ENCODE data around the gene ADARB1. TPM values are rescaled to one million over a fixed set of nuclear protein-coding genes. Genes with fewer than 3 reads are reported as not detected.

ADARB1 gene
- total RNA-seq, 1 experiment from 2014 or later = 15.8 TPM

DNA sequence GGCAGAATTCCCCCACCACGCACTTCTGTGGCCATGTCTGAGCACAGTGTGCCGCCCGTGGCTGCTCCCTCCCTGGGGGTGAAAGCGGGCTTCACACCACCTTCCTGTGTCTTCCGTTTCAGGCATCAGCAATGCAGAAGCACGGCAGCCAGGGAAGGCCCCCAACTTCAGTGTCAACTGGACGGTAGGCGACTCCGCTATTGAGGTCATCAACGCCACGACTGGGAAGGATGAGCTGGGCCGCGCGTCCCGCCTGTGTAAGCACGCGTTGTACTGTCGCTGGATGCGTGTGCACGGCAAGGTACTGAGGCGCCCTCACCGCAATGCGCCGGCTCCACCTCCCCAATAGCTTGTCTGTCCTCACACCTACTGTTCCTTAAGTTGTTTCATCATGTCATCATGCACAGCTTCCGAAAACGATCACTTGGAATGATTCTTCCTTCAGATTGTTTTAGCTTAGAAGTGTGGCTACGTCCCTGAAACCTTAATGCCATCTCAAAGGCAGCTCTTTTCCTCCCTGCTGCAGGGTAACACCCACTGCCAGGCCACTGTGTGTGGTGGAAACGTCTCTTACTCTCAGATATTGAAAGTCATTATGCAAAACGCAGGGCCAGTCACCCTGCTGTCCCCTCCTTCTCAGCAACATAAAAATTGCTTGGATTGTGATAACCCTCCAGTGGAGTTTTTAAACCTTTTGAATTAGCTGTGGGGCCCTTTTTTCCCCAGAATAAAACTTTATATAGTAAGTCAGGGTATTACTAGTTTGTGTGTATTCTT is 146.5 kb downstream of the ADARB1 start:
- Histone ChIP-seq H4K20me1 (ENCODE audit: control insufficient read depth, insufficient read depth, insufficient read length) (no peaks in the 10 kb centered on the region), H2BK5ac (ENCODE audit: insufficient read length, low read length) (no peak overlapping the region), H3K9ac (ENCODE audit: extremely low read depth, insufficient read length, low read length) (no peak overlapping the region), H4K8ac (replicated peaks; ENCODE audit: insufficient read length, low read depth, low read length) (no peak overlapping the region), H2AK5ac (ENCODE audit: insufficient read length, low read length) (no peak overlapping the region), H4K91ac (ENCODE audit: insufficient read length, low read depth, low read length) (no peak overlapping the region), H2BK120ac (ENCODE audit: low read depth, low read length, poor library complexity, severe bottlenecking) (no peak overlapping the region), H3K27ac (ENCODE audit: insufficient read length, low read depth, low read length) (no peak overlapping the region), H2BK12ac (ENCODE audit: insufficient read length, low read depth, low read length) (no peak overlapping the region), H3K4me1 (ENCODE audit: insufficient read depth, low read length) (peaks cover 3% of the 10 kb centered on the region; the same call in 1 of the 2 replicates), H4K5ac (ENCODE audit: insufficient read length, low read depth, low read length) (no peak overlapping the region), H3K14ac (ENCODE audit: insufficient read depth, low read length) (no peak overlapping the region; the same call in 1 of the 2 replicates), H3K18ac (ENCODE audit: insufficient read length, low read depth, low read length) (no peak overlapping the region), H3T11ph (ENCODE audit: low read length) (no peak overlapping the region), H2AFZ (ENCODE audit: low read length) (no peak overlapping the region), H2BK15ac (ENCODE audit: low read depth, low read length) (no peak overlapping the region), H3K56ac (ENCODE audit: insufficient read length, low read depth, low read length) (no peak overlapping the region), H2BK20ac (ENCODE audit: low read depth, low read length, poor library complexity, severe bottlenecking) (no peak overlapping the region), H3K79me1 (ENCODE audit: insufficient read depth, low read depth, low read length, poor library complexity, severe bottlenecking) (no peaks in the 10 kb centered on the region), H3K23me2 (ENCODE audit: insufficient read length, low read depth, low read length, poor library complexity, severe bottlenecking) (no peaks in the 10 kb centered on the region), H3K27me3 (ENCODE audit: insufficient read depth, low read length) (no peaks in the 10 kb centered on the region), H3K9me3 (ENCODE audit: control insufficient read depth, low read depth, low read length) (no peaks in the 10 kb centered on the region), H3K4ac (ENCODE audit: low read depth, low read length) (no peak overlapping the region), H3K4me2 (ENCODE audit: insufficient read depth, insufficient read length, low read length) (no peak overlapping the region), H3K23ac (ENCODE audit: insufficient read length, low read depth, low read length) (no peak overlapping the region), H3K79me2 (ENCODE audit: insufficient read depth, low read length) (no peaks in the 10 kb centered on the region)
- TF ChIP-seq, protein P1, sequence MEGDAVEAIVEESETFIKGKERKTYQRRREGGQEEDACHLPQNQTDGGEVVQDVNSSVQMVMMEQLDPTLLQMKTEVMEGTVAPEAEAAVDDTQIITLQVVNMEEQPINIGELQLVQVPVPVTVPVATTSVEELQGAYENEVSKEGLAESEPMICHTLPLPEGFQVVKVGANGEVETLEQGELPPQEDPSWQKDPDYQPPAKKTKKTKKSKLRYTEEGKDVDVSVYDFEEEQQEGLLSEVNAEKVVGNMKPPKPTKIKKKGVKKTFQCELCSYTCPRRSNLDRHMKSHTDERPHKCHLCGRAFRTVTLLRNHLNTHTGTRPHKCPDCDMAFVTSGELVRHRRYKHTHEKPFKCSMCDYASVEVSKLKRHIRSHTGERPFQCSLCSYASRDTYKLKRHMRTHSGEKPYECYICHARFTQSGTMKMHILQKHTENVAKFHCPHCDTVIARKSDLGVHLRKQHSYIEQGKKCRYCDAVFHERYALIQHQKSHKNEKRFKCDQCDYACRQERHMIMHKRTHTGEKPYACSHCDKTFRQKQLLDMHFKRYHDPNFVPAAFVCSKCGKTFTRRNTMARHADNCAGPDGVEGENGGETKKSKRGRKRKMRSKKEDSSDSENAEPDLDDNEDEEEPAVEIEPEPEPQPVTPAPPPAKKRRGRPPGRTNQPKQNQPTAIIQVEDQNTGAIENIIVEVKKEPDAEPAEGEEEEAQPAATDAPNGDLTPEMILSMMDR (conservative IDR thresholded peaks at IDR 0.05) = no peak
- WGBS (ENCODE audit: extremely low coverage, insufficient read length, low lambda C conversion rate) = no CpG with 5 or more reads among the region's 29 CpGs
- Mint-ChIP-seq H3K9me3 (peaks cover 13 to 18% of the 10 kb centered on the region in 2 experiments; a peak in 4 of 5 replicates), H3K4me3 (no peak overlapping the region), H3K36me3 (ENCODE audit: insufficient read depth in 1 of 3, low read depth in 3 of 3) (peaks cover 2 to 21% (median 15%) of the 10 kb centered on the region in 3 experiments; a peak in 5 of 7 replicates), H3K4me1 (peaks cover 6 to 9% of the 10 kb centered on the region in 2 experiments; a peak in 2 of 4 replicates), H3K27ac (peak overlapping the region; percentile 27 to 45 (median 34); a peak in 4 of 7 replicates), H3K27me3 (ENCODE audit: low read depth) (no peaks in the 10 kb centered on the region)
- no peak for DNase-seq
